GM19395 (cell line): Measurements from ENCODE around the gene PEMT.

Experiments used
- ATAC-seq: cut with Tn5 transposase; IDR thresholded peaks from one replicate; pipeline ENCODE4 v1.9.1; 2021; ENCODE audit warnings: mild to moderate bottlenecking, moderate library complexity; ENCODE audit not compliant: unreplicated experiment

Gene PEMT

DNA sequence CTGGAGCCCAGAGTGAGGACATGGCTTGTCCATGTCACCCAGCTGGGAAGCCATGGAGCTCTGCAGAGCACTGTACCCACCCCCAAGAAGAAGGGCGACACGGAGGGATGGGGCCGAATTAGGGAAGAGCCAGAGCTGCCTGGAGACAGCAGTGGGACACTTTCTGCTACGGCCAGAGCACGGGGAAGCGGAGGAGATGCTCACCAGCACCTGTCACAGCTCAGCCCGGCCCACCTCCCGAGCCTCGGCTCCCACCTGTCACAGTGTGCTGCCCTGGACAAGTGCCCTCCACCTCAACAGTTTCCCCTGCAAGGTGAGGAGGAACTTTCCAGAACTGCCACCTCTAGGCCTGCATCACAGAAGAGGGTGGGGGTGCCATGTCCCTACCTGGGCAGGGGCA is 36.4 kb downstream of the PEMT start:
- ATAC-seq: no peak

DNA sequence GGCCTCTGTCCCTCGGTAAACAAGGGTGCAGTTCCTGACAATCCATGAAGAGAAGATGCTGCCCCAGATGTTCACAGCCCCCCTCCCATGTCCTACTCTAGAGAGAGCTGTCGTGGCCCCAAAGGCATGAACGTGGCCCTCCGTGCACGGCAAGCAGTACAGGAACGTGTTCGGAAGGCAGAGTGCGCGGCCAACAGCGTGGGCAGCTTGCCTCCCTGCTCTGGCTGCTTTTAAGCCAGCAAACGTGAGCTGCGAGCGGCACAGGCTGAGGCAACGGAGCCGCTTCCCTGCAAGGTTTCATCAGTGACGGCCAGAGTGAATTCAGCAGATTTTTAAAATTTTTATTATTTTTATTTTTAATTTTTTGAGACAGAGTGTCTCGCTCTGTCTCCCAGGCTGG is 37.2 kb downstream of the PEMT start:
- ATAC-seq: no peak

DNA sequence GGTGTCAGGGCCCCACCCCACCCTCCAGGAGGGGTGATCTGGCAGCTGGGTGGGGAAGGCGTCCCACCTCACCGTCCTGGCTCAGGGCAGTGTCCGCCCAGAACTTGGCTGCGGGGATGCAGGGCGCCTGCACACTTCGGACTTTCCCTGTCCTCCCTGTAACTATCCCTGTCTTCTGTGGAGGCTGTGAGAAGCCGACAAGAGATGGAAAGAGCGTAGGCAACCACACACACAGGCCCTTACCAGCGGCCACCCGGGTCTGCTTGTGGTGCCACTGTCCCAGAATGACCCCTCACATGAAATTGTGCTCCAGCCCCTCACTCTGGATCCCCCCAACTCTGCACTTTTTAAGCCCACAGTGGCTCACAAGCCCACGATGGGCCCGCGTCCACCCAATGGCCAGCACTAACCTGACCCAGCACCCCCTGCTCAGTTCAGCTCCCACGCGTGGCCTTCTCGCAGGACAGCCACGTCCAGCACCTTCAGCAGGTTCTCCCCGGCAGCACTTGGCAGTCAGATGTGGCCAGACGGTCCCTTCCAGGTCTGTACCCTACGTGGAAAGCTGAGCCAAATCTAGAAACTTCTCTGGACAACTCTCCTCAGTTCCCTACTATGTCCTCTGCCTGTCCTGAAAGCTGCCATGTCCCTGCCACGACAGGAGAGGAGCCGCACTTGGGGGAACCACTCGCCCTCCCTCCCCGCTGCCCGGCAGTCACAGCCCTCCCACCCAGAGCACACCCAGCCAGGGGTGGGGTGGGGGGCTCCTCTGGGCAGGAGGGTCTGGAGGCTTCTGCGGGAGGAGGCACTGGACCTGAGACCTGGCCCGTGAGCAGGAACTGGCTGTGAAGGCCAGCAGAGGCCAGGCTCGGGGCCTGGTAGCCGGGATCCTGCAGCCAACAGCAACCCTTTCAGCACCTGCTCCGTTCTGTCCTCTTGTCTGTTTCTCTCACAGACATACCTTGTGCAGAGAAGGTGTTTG is 38.0 kb downstream of the PEMT start:
- no peak for ATAC-seq

DNA sequence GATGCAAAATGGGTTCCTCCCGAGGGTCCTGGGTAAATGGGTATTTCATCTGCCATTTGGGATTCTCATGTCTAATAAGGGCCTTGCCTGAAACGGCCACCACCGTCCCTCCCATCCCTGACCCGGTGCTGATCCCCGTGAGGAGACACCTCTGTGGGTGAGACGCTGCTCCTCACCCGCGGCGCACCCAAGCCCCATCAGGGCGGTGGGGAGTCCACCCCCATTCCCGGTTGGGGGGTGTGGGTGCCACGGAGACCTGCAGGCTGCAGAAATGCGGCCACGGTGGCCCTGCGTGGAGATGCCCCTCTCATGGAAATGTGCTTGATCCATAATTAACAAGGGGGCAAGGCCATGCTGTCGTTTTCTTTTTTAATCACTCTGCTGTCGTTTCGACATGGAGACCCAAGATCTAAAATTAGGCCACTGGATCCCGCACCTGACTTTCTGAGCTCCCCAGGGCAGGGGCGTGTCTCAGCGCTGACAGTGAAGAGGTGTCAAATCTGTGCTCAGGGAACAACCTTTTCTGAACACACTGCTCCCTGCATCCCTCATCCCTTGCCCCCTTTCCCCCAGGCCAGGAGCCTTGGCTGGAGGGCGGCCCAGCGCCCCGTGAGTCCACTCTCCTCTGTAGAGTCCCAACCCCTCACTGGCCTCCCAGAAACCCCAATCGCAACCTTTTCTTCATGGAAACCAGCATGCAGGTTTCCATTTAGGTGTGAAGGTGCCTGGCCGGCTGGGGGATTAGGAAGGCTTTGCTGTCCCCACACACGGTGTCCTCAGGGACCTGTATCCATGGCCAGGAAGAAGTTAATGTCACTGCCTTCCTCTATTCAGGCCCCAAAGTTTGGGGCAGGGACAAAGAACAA is 38.9 kb downstream of the PEMT start:
- ATAC-seq: no peak

DNA sequence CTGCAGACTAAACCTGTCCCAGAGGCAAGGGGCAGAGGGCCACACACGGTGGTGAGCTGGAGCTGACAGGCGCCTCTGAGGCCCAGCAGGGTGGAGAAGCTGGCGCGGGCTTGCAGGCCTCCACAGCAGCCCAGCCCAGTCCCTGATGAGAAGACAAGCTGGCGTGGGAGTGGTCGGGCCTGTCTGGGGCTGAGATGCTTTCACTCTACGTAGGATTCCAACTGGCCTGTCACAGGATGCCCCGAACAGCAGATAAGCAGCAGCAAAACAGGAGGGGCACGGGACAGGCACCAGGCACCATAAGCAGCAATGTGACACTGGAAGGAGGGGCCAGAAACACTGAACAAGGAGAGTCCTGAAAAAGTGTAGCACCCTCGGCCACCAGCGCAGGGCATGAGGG is 40.1 kb downstream of the PEMT start:
- no peak for ATAC-seq

DNA sequence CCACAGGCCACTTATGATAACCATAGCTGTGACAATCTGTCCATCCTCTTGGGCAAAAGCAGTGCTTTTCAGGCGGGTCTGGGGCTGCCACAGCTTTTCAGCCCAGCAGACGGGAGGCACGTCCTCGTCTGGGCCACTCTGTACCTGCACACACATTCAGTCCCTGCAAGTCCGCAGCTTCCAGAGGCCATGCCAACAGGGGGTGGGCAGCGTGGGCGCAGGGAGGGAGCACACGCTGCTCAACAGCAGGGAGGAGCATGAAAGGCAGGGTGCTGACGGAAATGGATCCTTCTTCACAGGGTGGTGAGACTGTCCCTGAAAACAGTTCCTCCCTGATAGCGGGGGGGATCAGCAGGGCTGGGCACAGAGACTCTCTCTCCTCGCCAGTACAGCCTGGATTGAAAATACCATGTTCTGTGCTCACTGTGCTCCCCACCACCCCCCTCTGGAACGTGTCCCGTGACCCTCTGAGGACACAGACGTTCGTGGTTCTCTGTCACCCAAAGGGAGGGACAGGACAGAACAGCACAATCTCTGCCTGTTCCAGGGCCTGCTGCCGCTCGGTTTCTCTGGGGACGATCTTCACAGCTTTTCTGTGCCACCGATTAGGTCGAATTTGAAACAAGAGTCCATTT is 41.7 kb downstream of the PEMT start:
- ATAC-seq: no peak

DNA sequence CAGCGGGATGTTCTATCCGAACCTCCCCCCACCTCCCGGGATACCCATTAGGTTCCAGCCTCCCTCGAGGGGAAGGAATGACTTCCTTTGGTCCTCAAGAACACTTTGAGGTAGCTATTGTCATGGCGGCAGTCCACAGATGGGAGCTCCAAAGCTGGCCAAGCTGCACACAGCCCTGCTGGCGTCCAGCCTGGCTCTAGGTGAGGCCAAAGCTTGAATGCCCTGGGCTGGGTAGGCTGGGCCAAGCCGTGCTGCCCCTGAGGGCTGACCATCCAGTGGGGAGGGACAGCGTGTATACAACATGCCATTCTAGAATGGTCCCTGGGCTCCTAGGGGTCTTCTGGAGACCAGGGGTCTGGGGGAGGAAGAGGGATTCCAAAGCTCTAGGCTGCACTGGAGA is 43.5 kb downstream of the PEMT start:
- no peak for ATAC-seq

DNA sequence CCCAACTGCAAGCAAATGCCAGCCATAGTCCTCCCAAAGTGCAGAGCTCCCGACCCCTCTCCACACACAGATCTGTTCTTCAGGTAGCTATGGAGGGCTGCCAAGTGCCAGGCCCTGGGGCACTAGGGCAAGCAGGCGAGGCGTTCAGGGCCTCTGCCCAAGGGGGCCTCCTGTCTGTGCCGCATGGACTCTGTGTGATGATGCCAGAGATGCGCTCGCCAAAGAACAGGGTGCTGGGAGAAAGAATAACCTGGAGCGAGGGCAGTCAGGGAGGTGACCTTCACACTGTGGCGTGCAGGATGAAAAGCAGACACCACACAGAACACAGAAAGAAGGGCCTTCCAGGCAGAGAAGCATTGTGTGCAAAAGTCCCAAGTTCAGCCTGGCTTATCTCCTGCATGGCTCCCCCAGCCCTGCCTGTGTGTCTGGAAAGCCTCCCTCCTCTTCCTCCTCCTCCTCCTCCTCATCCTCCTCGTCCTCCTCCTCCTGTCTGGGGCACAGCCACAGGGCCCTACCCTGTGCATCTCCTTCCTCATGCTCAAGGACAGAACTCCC is 44.2 kb downstream of the PEMT start:
- no peak for ATAC-seq

DNA sequence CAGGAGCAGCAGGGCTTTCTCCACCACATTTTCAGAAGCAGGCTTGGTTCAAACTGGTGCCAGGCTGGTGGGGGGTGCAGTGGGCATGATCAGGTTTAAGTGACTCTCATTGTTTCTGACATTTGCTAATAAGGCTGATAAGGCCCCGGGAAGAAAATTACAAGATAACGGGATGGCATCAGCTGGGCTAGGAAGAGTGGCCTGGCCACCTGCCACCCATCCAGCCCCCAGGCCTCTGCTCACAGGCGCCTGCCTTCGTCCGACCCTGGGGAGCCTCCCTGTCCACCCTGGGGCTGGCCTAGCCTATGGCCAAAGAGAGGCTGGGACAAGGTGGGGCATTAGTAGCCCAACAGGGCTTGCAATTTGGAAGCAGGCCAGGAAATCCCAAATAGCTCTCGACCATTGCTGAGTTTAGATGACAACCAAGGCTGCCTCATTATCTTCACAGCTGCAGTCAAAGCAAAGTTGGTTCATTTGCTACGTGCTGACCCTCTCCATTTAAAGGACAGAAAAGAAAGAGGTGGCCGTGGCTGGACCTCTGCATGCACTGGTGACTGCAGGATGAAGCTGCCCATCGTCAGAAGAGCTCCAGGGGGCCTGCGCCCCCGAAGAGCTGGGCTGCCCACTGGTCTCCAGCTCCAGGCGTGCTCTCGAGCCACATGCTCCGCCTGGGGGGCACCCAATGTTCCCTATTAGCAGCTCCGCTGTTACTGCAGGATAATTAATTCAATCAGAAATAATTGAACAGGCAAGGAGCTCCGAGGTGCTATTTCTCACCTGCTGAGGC is 44.9 kb downstream of the PEMT start:
- ATAC-seq: no peak

DNA sequence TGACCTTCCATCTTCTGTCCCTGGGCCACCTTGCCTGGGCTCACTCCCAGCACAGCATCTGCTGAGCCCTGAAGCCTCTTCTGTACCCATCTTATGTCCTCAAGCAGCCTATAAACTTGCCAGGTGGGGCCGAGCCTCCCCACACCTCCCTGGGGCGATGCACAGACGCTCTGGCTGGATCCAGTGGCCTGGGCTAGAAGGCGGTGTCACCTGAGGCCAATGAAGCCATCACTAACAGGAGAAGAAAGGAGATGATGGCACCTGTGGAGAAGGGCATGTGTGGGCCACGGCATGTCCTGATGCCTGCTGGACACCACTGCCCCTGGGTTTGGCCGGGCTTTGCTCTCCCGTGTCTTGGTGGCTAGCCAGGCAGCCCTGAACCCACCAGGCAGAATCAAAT is 45.5 kb downstream of the PEMT start:
- no peak for ATAC-seq

DNA sequence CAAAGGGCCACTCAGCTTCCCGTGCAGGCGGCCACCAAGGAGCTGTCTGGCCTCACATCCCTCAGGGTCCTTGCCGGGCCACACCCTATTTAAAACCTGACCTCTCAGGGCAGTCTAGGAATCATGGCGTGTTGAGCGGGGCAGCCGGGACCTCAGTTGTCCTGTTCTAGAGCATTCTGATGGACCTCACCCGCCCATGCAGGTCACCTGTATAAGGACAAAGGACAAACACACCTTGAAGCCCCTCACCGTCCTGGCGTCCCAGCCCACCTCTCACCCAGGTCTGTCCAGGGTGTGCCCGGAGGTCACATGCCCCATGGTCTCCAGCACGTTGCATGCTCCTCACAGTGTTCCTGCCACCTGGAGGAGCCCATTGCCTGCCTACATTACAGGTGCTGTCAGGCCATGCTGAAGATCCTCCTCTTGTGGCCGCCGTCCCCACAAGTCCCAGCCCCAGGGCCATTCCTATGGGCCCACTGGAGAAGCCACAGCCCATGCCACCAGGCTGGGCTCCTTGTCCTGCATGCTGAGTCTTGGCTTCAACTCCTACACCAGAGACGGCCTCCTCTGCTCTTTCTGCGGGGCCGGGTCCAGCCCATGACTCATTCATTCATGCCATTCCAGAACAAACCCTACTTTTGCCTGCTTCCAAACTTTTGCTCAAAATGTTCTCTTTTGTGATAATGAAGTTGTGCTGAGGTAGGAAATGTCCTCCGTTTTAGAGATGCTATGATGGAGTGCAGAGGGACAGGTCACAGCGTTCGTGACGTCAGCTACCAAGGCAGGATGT is 46.3 kb downstream of the PEMT start:
- no peak for ATAC-seq

DNA sequence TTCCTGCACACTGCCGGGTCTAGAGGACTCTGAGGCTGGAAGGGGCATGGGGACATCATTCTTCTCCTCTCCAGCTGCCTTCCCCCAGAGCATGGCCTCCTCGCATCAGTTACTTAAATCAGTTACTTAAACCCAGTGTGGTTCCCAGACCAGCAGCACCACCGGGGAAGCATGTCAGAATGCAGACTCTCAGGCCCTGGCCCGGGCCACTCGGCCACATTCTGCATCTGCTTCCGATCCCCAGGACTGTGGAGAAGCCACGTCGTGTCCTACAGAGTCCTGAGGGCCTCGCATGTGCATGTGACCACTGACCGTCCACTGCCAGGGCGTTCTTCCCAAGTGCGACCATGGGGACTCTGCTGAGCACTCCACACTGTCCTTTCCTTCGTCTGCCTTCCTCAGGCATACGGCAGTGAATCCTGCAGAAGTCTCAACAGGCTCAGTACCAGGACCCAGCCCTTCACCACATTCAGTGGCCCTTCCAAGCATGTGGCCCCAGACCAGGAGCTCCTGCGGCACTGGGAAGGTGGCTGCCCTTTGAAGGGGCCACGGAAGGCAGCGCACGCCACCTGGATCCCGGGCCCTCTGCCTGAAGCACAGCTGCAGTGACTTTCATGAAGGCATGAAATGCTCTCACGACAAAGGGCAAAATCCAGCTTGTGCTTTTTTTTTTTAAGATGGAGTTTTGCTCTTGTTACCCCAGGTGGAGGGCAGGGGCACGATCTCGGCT is 48.4 kb downstream of the PEMT start:
- no peak for ATAC-seq

DNA sequence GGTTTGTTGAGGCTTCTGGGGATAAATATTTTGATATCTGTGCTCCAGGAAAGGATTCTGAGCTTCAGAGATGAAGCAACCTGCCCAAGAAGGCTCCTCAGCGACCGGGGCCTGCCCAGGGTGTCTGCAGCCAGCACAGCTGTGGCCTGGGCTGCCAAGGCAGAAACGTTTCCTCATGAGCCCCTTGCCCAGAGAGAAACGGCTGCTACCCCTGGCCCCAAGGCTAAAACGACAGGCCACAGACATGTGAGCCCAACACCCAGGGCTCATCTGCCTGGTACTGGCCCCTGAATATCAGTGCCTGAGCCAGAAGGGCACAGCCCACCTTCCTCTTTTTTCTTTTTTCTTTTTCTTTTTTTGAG is 49.9 kb downstream of the PEMT start:
- no peak for ATAC-seq

DNA sequence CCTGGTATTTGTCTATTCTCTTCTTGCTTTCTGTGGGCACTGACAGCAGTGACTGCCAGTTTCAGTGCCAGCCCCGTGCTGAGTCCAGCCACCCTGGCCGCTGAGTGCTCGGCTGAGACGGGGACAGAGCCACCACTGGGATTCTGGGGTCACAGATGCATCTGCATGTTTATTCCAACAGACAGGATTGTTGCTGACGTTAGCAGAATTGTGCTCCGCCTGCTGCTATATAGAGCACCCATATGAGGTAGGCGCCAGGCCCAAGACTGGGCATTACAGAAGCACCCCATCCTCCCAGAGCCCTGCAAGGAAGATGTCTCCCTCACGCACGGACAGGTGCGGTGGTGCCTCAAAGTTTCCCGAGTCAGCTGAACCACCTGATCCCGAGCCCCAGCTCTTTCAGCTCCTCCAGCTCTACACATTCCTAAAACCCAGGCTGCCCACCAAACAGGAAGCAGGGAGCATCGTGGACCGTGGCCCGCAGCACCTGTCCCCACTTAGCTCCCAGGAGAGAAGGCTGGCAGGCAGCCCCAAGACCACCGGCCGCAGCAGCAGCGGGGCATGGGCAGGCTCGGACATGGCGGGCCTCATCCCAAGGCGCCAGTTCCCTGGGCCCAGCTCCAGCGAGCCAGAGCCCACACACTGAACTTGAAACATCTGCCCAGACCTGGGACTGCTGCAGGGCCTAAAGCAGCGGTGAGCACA is 50.4 kb downstream of the PEMT start:
- ATAC-seq: no peak

DNA sequence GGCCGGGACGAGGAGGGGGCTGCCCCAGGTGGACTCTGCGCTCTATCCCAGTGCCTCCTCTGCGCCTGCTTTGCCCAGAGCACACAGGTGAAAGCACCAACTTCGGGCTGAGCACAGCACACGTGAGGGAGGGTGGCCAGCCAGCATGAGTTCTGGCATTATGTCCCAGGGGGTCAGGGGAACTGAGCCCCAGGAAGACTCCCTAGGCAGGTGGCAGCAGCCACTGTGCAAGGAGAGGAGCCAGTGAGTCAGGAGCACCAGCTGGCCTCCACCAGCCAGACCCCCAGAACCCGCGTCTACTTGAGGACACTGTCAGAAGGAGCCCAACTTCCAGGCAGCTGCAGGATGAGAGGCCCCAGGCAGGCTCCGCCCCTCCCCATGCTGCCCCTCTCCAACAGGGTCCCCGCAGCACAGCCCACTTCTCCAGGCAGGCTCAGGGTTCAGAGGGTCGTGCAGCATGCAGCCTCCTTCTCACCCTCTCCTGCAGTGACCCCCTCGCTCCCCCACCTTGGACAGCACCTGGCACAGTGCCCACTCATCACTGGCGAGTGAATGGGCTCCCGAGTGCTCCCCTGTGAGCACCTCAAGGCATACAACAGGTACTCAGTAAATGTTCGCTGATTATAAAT is 51.1 kb downstream of the PEMT start:
- no peak for ATAC-seq

DNA sequence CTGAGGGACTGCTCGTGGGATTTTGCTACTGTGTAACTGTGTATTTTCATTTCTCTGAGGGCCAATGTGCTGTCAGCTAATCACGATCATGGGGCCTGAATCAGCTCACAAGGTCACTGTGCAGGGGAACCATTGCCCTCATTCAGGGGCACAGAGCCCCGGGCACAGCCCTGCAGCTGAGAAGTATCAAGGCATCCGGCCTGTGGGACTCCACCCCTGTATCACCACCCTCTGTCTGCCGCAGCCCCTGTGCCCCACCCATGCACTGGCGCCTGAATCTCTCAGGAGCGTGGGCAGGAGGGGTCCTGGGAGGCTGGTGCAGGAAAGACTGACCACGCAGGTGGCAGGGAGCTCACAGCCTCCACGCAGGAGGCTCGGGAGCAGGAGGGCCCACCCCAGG is 51.9 kb downstream of the PEMT start:
- ATAC-seq: no peak

DNA sequence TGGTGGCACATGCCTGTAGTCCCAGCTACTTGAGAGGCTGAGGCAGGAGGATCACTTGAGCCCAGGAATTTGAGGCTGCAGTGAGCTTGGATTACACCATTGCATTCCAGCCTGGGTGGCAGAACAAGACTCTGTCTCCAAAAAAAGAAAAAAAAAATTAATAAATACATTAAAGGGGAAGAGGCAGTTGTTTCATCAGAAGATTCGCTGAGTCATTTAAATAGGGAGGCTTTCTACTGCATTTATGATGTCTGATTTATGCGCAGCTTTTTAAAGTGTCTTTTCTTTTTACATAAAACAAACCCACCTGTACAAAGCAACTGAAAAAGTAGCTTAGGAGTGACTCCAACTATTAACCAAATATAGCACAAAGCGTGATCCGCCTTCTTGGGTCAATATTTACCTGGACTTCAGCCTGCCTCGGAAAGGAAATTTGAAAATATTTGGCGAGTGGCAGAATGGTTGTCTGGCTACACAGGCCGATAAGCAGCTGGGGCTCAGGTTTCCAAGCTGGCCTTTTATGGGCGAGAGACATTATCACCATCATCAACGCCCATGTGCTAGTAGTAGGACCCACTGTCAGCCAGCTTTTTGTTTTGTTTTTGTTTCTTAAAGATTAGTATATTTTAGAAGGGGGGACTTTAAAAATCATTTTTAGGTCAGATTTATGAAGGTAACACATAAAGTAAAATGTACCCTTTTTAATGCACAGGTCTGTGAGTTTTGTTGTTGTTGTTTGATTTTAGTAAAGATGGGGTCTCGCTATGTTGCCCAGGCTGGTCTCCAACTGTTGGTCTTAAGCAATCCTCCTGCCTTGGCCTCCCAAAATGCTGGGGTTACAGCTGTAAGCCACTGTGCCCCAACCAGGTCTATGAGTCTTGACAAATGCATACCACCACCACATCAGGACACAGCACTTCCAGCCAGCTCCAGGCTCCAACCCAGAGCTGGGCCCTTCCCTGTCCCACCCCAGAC is 52.8 kb downstream of the PEMT start:
- ATAC-seq: no peak
